Neural progenitor cell (in vitro differentiated cells): ENCODE results near the gene ULK4. TPM values are rescaled to one million over a fixed set of nuclear protein-coding genes. Genes with fewer than 3 reads are reported as not detected.

ENCODE experiments used
- DNase-seq: peaks from one replicate; pipeline ENCODE4 v3.0.0-alpha.2; 2016; ENCODE audit warnings: low spot score
- H2AFZ ChIP-seq: fragments of 200-600 bp; sonication (generic); replicated peaks from 2 replicates; pipeline ENCODE4 v1.6.1; 2016; ENCODE audit warnings: antibody characterized with exemption
- H3F3A ChIP-seq: fragments of 200-600 bp; sonication (generic); 2 replicates; pipeline ENCODE4 v1.6.1; 2016; ENCODE audit warnings: antibody characterized with exemption, low read depth
- H3K27ac ChIP-seq: fragments of 200-600 bp; sonication (generic); 2 replicates; pipeline ENCODE4 v1.5.1; 2016; ENCODE audit warnings: mild to moderate bottlenecking
- H3K27me3 ChIP-seq: fragments of 200-600 bp; sonication (generic); 2 replicates; pipeline ENCODE4 v1.6.1; 2016; ENCODE audit warnings: mild to moderate bottlenecking, moderate library complexity
- H3K36me3 ChIP-seq: fragments of 200-600 bp; sonication (generic); 2 replicates; pipeline ENCODE4 v1.5.1; 2016
- H3K4me1 ChIP-seq: fragments of 200-600 bp; sonication (generic); 2 replicates; pipeline ENCODE4 v1.6.1; 2016; ENCODE audit warnings: mixed run types
- H3K4me2 ChIP-seq: fragments of 200-600 bp; sonication (generic); 2 replicates; pipeline ENCODE4 v1.6.1; 2016
- H3K4me3 ChIP-seq: fragments of 200-600 bp; sonication (generic); 2 replicates; pipeline ENCODE4 v1.5.1; 2016
- H3K79me2 ChIP-seq: fragments of 200-600 bp; sonication (generic); 2 replicates; pipeline ENCODE4 v1.6.1; 2016; ENCODE audit warnings: low read depth
- H3K9ac ChIP-seq: fragments of 200-600 bp; sonication (generic); 2 replicates; pipeline ENCODE4 v1.6.1; 2016
- H3K9me3 ChIP-seq: fragments of 200-600 bp; sonication (generic); 2 replicates; pipeline ENCODE4 v1.5.1; 2016; ENCODE audit warnings: low read depth
- H4K20me1 ChIP-seq: fragments of 200-600 bp; sonication (generic); 2 replicates; pipeline ENCODE4 v1.6.1; 2016; ENCODE audit warnings: low read depth
- H3K27ac Mint-ChIP-seq: 3 replicates; pipeline ENCODE4 v1.8.0; 2021; ENCODE audit warnings: mixed read lengths
- H3K27me3 Mint-ChIP-seq: 2 replicates; pipeline ENCODE4 v1.8.0; 2022; ENCODE audit warnings: low read depth, mild to moderate bottlenecking, inconsistent platforms, moderate library complexity, mixed read lengths; ENCODE audit not compliant: insufficient read depth
- H3K36me3 Mint-ChIP-seq: 3 replicates; pipeline ENCODE4 v1.8.0; 2021; ENCODE audit warnings: mixed read lengths
- H3K4me1 Mint-ChIP-seq: 3 replicates; pipeline ENCODE4 v1.8.0; 2021; ENCODE audit warnings: mixed read lengths
- H3K4me3 Mint-ChIP-seq: 3 replicates; pipeline ENCODE4 v1.8.0; 2021; ENCODE audit warnings: mild to moderate bottlenecking, moderate library complexity, mixed read lengths
- H3K9me3 Mint-ChIP-seq: 3 replicates; pipeline ENCODE4 v1.8.0; 2020; ENCODE audit warnings: mixed read lengths
- EZH2 ChIP-seq: fragments of 200-600 bp; sonication (generic); IDR thresholded peaks from 2 replicates; pipeline ENCODE4 v1.6.1; 2017; ENCODE audit warnings: antibody characterized with exemption, mild to moderate bottlenecking, moderate library complexity
- EZH2phosphoT487 ChIP-seq: fragments of 200-600 bp; sonication (generic); IDR thresholded peaks from 2 replicates; pipeline ENCODE4 v1.6.1; 2017; ENCODE audit warnings: antibody characterized with exemption
- total RNA-seq: library from RNA; depleted of rRNA; stranded (reverse); fragments of >200 nt; gene quantifications from 2 replicates; pipeline ENCODE4 v1.2.3, GENCODE V29; 2015; ENCODE audit warnings: low replicate concordance
- TF ChIP-seq, protein P1 (sequence below): fragments of 200-600 bp; sonication (generic); IDR thresholded peaks from 2 replicates; pipeline ENCODE4 v1.5.1; 2017; ENCODE audit warnings: antibody characterized with exemption, mild to moderate bottlenecking

The ULK4 gene
- total RNA-seq, 1 donor from 2014 or later = 33.0 TPM

DNA sequence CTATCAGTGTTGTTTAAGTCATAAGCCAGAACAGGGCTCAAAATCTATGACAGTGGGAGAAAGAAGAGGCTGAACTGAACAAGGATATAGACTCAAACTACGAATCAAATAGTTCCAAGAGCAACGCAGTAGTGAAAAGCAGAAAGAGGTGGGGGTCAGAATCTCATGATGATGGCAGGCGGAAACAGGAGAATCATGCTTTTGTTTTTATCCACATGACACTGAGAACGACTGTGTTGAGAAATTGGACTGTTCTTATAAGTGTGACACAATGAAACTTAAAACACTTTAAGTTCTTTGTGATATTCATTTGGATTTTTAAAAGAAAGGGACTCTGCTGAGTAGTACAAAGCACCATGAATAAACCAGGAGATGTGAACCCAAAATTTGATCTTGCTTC is 309.4 kb downstream of the ULK4 start:
- peaks cover 5% of the 10 kb centered on the region for H3K36me3 Mint-ChIP-seq
- Histone ChIP-seq H3K36me3 (no peaks in the 10 kb centered on the region), H3K9me3 (no peaks in the 10 kb centered on the region), H3K4me1 (peaks cover 14% of the 10 kb centered on the region), H3K4me3 (no peak overlapping the region), H3K27me3 (no peaks in the 10 kb centered on the region), H3K79me2 (no peaks in the 10 kb centered on the region), H3F3A (no peaks in the 10 kb centered on the region), H3K4me2 (no peak overlapping the region), H4K20me1 (no peaks in the 10 kb centered on the region), H2AFZ (no peak overlapping the region), H3K27ac (no peak overlapping the region), H3K9ac (no peak overlapping the region)
- no peak for DNase-seq
- no peaks in the 10 kb centered on the region for H3K4me1 Mint-ChIP-seq
- no peak overlapping the region for H3K27ac Mint-ChIP-seq
- no peak overlapping the region for H3K4me3 Mint-ChIP-seq
- H3K9me3 Mint-ChIP-seq = peaks cover 13% of the 10 kb centered on the region
- TF ChIP-seq, protein P1, sequence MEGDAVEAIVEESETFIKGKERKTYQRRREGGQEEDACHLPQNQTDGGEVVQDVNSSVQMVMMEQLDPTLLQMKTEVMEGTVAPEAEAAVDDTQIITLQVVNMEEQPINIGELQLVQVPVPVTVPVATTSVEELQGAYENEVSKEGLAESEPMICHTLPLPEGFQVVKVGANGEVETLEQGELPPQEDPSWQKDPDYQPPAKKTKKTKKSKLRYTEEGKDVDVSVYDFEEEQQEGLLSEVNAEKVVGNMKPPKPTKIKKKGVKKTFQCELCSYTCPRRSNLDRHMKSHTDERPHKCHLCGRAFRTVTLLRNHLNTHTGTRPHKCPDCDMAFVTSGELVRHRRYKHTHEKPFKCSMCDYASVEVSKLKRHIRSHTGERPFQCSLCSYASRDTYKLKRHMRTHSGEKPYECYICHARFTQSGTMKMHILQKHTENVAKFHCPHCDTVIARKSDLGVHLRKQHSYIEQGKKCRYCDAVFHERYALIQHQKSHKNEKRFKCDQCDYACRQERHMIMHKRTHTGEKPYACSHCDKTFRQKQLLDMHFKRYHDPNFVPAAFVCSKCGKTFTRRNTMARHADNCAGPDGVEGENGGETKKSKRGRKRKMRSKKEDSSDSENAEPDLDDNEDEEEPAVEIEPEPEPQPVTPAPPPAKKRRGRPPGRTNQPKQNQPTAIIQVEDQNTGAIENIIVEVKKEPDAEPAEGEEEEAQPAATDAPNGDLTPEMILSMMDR = no peak
- TF ChIP-seq EZH2 (no peak), EZH2phosphoT487 (no peak)
- no peaks in the 10 kb centered on the region for H3K27me3 Mint-ChIP-seq

DNA sequence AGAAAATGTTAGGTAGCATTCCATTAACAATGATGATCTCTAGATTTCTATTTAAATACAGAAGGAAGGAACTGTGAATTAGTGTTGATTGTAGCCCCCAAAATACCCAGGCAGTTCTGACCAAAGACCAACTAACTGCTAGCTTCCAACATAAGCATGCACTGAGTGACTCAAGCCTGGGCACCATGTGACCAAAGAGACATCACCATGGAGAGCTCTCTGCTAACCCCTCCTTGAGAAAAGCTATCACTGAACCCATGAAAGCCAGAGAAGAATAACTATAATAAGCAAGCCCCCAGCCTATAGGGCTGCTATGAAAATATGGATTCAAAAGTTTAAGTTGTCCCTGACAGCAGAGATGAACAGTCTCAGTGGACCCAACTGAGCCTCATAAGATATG is 310.2 kb downstream of the ULK4 start:
- H3K27me3 Mint-ChIP-seq = no peaks in the 10 kb centered on the region

GRCh38 chr3:41650406-41650805 is 311.5 kb downstream of the ULK4 start:
- Histone ChIP-seq H3K4me3 (no peak overlapping the region), H3F3A (no peaks in the 10 kb centered on the region), H3K9ac (no peak overlapping the region), H3K9me3 (no peaks in the 10 kb centered on the region), H2AFZ (no peak overlapping the region), H3K4me1 (peaks cover 14% of the 10 kb centered on the region), H3K27me3 (no peaks in the 10 kb centered on the region), H3K4me2 (no peak overlapping the region), H3K79me2 (no peaks in the 10 kb centered on the region), H3K27ac (no peak overlapping the region), H4K20me1 (no peaks in the 10 kb centered on the region), H3K36me3 (no peaks in the 10 kb centered on the region)
- H3K36me3 Mint-ChIP-seq = peaks cover 5% of the 10 kb centered on the region
- no peak for TF ChIP-seq EZH2phosphoT487
- TF ChIP-seq, protein P1 = no peak
- TF ChIP-seq EZH2 = no peak
- H3K9me3 Mint-ChIP-seq = peaks cover 17% of the 10 kb centered on the region
- H3K27ac Mint-ChIP-seq = no peak overlapping the region
- H3K4me3 Mint-ChIP-seq = no peak overlapping the region
- H3K4me1 Mint-ChIP-seq = no peaks in the 10 kb centered on the region
- DNase-seq = no peak
- H3K27me3 Mint-ChIP-seq = peaks cover 2% of the 10 kb centered on the region

More for the DNA sequence above, 310.2 kb downstream of the ULK4 start:
- Histone ChIP-seq H3F3A (no peaks in the 10 kb centered on the region), H3K36me3 (no peaks in the 10 kb centered on the region), H3K27ac (no peak overlapping the region), H3K79me2 (no peaks in the 10 kb centered on the region), H3K4me3 (no peak overlapping the region), H3K9me3 (no peaks in the 10 kb centered on the region), H3K4me2 (no peak overlapping the region), H2AFZ (no peak overlapping the region), H3K4me1 (peaks cover 14% of the 10 kb centered on the region), H3K9ac (no peak overlapping the region), H4K20me1 (no peaks in the 10 kb centered on the region), H3K27me3 (no peaks in the 10 kb centered on the region)
- no peak overlapping the region for H3K4me3 Mint-ChIP-seq
- no peaks in the 10 kb centered on the region for H3K4me1 Mint-ChIP-seq
- no peak for DNase-seq
- H3K27ac Mint-ChIP-seq = no peak overlapping the region
- H3K9me3 Mint-ChIP-seq = peaks cover 13% of the 10 kb centered on the region
- peaks cover 5% of the 10 kb centered on the region for H3K36me3 Mint-ChIP-seq
- TF ChIP-seq EZH2 (no peak), EZH2phosphoT487 (no peak)
- TF ChIP-seq, protein P1 = no peak
